GM19239 (cell line): Measurements from ENCODE around the gene PPAT.
"Not testable (repeated sequence)": the region's sequence is repeated elsewhere in the genome, so short reads cannot be mapped to it uniquely, and the experiment has no call there.

Experiments used
- DNase-seq: peaks from one replicate; pipeline ENCODE4 v3.0.0; 2011; ENCODE audit warnings: low spot score; ENCODE audit not compliant: insufficient read length
- FAIRE-seq: peaks from 2 replicates; lab custom pipeline; 2011; peaks lifted over from hg19 to GRCh38; lab: Jason Lieb, UNC

Gene PPAT

DNA sequence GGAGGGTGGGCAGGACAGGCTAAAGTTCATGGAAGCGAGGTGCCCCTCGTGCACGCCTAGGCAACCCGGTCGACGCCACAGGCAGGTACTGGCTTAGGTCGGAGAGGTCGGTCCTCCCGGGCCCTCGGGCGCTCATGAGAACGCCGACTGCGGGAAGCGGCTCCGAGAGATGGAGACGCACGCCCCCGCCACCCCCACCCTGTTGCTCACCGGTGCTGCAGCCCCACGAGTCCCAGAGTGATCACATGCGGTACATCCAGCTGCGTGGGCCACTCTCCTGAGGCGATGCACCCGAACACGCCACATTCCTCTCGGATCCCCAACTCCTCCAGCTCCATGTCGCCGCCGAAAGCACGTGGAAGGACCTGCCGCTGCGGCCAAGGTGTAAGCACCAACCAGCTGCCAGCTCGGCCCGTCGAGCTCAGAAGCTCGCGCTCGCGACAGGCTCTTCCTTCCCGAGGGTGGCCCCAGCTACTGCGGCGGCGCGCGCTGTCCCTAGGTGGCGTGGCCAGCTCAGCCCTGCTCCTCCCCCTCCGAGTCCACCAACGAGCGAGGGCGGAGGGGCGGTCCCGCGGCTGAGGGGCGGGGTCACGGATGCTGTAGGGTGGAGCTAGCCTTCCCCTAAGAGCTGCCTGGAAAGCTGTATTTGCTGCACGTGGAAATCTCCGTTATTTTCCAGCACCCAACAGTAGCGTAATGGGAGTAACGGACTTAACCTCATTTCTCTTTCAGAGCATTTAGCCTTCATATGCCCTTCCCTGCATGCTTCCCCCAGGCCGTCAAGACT is at the start of gene PPAT:
TSS of gene PPAT (minus strand) at position 476 of the 787 bp plus-strand sequence. CDS start at position 338, 138 bp downstream.
- FAIRE-seq (peak; percentile 98), DNase-seq (peak; percentile 63)

DNA sequence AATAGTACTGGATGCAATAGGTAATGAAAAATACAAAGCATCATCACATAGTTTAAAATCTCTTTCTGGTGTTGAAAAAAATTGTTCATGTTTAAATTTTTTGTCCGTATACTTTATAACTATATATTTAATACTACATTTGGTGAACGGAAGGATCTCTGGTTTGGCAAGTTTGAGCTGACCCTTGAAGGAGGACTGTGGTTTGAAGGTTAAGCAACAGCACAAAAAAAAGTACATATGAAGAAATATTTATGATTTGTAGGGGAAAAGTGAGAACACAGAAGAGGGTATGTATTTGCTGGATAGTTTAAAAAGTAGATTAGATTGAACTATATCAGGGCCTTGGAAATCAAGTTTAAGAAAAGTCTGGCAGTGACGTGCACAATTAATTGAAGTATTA is 45.3 kb upstream of the PPAT start:
- no peak for DNase-seq
- no peak for FAIRE-seq

DNA sequence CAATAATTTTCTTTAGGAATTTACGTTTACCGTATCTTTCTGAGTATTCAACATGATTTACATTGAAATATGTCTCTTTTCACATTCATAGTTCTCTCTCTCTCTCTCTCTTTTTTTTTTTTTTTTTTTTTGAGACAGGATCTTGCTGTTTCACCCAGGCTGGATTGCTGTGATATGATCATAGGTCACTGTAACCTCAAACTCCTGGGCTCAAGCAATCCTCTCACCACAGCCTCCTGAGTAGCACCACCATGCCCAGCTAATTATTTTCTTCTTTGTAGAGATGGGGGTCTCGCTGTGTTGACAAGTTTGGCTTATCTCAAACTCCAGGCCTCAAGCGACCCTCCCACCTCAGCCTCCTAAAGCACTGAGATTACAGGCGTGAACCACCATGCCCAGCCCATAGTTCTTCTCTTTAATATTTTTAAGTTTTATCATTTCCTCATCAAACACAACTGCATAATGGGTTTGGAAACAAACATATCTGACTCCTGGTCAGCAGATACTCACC is 41.8 kb upstream of the PPAT start:
- no peak for DNase-seq
- FAIRE-seq, result no peak

DNA sequence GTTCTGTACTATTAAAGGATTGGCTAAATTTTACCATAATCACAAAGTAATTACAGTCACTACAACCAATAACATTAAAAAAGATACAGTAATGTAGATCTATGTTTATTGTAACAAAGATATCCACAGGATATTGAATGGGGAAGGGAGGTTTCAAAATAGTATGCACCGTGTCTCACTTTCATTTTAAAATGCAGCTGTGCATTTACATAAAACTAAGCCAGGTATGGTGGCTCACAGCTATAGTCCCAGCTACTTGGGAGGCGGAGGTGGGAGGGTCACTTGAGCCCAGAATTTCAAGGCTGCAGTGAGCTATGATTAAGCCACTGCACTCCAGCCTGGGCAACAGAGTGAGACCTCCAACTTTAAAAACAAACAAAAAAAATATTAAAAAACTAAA is 40.5 kb upstream of the PPAT start:
- DNase-seq (no peak), FAIRE-seq (peak; percentile 89)

DNA sequence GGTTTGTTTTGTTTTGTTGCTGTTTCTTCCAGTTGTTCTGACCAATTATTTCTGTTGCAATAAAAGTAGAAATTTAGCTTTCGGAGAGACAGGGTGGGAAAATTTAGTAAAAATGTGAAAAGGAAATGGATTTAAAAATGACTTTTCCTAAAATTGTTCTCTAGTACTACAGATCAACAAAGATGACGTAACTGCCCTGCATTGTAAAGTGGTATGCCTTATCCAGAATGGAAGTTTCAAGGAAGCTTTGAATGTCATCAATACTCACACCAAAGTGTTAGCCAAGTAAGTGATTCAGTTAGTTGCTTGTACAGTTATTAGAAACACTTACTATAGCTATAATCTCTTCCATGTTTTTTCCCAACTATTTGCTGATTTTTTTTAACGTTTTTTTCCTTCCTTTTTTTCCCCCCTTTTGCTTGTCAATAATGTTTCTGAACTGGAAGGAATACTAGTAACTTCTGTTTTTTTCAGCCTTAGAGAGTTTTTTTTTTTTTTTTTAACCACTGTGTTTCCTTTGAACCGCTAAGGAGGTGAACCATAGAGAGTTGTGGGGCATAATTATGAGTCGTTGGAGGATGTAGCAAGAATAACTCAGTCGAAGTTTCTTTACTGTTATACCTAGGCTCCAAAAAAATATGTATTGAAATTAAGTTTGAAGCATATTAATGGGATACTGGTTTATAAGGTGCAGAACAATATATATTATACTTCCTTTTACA is 34.2 kb upstream of the PPAT start:
- FAIRE-seq (peak; percentile 35), DNase-seq (no peak)

DNA sequence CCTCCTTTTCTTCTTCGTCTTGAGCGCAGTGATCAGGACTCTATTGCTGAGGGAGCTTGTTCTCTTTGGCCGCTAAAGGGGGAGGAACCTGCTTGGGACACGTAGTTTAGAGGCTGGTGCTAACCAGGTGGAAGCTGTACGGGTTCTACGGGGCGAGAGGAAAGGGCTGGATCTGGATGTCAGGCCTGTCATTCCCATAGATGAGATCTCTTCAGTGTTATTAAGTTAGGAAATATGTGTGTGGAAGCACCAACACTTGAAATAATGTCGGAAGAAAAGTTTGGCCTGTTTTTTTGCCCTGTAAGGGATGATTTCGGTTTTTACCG is 32.6 kb upstream of the PPAT start:
- FAIRE-seq (peak; percentile 21), DNase-seq (peak; percentile 30)

DNA sequence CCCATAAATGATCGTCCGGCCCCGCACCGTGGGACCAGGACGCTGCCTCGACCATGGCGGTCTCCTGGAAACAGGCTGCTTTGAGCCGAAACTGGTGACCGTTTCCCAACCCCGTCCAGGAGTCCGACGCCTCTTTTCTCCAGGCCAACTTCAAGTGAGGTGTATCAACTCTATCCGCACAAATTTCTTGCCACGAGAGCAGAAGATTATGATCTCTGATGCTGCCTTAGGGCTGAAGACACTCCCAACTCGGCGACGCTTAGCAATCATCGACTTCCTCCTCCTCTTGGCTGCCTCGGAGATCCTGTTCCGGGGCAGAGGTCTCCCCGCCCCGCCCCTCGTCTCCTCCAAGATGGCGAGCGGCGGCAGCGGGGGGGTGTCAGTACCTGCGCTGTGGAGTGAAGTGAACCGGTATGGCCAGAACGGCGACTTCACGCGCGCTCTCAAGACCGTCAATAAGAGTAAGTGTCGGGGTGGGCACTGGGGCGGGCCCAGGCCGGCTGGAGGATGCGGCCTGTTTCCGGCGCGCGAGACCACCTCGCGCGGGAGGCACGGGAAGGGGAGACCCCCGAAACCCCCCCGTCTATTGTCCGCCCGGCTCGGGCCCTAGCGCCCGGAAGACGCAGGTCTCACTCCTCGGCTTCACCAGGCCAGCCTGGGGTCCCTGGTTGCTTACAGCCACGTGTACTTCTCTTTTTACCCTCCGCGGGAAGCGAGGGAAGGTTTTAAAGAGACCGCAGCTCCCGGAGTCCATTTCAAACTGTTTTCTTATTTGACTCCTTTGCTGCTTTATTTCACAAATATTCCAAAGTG is 32.1 kb upstream of the PPAT start, which contains the start of gene SRP72:
TSS of gene SRP72 (plus strand) at position 334 of the 813 bp plus-strand sequence. CDS start at position 353, 19 bp downstream.
- DNase-seq (peak; percentile 62), FAIRE-seq (peak; percentile 97)

DNA sequence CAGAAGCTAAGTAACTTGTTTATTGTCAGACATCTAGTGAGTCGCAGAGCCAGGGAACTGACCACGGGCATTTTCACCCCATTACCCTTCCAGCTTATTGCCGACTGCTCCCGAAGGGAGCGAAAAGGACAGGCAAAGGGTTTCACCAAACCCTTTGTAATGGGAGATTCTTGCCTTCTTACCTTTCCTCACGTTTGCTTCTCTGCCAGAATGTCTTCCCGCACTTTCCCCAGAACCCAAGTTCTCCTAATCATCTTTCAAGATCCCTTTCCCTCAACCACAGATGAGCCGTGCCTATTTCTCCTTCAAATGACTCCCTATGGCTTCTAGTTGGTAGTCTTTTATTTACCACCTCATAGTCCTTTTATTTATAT is 31.5 kb upstream of the PPAT start:
- DNase-seq (no peak), FAIRE-seq (no peak)

DNA sequence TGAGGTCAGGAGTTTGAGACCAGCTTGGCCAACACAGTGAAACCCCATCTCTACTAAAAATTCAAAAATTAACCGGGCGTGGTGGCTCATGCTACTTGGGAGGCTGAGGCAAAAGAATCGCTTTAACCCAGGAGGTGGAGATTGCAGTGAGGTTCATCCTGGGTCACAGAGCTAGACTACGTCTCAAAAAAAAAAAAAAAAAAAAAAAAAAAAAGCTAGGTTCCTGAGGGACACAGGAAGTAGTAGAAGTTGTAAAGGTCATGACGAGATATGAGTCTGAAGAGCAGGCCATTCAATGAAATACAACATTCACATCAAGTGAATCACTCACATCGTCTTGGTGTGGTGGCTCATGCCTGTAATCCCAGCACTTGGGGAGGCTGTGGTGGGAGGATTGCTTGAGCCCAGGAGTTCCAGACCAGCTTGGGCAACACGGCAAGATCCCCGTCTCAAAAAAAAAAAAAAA is 30.9 kb upstream of the PPAT start:
- not testable (repeated sequence) for DNase-seq
- peak; percentile 51 for FAIRE-seq

DNA sequence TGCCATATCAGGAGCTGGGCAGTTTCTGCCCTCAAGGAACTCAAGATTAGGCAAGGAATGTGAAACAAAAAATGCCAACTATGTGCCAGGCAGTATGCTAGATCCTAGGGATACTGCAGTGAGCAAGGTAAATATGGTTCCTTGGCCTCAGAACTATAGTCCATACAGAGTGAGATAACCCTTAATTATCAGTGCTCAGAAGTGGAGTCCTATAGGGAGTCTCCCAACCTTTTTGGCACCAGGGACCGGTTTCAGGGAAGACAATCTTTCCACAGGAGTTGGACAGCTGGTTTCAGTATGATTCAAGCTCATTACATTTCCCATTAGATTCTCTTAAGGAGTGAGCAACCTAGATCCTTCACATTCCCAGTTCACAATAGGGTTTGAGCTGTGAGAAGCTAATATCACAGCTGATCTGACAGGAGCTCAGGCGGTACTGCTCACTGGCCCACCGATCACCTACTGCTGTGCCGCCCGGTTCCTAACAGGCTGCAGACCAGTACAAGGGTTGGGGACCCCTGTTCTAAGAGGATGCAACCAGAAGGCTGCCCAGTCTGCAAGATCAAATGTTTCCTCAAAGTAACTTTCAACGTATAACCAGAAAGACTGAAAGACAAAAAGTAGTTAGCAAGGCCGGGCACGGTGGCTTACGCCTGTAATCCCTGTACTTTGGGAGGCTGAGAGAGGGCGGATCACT is 30.3 kb upstream of the PPAT start:
- no peak for DNase-seq

DNA sequence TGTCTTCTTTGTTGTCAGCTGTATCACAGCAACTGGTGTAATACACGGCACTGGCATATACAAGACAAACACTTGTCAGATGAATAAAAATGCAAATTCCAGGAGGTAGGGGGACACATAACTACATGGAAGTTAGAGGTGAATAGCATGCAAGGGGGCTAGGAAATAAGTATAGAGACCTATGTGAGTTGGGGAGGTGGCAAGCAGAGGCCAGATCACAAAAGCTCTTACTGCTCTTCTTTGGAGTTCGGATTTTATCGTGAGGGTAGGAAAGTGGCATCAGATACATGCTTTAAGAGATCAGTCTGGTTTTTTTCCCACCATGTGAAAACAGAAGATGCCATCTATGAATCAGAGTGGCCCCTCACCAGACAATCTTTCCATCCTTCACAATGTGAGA is 29.2 kb upstream of the PPAT start:
- no peak for DNase-seq
- FAIRE-seq, result no peak

More for the DNA sequence above, 30.3 kb upstream of the PPAT start:
- FAIRE-seq, result no peak

DNA sequence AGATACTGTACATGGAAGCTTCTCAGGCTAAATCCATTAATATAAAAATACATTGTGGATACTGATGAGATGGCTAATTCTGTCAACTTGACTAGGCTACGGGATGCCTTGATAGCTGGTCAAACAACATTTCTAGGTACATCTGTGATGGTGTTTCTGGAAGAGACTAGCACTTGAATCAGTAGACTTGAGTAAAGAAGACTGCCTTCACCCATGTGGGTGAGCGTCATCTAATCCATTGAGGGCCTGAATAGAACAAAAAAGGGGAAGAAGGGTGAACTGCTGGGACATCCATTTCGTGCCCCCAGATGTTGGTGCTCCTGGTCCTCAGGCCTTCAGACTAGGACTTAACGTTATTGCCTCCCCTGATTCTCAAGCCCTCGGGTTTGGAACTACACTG is 28.3 kb upstream of the PPAT start:
- no peak for FAIRE-seq
- no peak for DNase-seq

DNA sequence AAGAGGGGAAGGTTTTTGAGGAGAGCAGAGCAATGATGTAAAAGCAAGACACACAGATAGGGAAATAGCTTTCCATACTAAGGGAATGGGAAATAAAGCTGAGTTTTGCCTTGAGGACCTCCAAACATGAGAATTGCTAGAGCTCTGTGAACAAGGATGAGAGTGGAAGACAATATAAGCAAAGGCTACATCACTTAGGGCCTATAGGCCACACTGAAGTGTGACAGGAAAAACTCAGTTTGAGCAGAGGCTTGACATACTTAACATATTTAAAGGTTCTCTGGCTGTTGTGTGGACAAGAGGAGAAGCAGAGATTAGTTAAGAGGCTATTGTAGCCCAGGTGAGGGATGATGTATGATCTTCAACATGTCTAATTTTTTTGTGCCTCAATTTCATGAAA is 26.7 kb upstream of the PPAT start:
- FAIRE-seq, result no peak
- no peak for DNase-seq

DNA sequence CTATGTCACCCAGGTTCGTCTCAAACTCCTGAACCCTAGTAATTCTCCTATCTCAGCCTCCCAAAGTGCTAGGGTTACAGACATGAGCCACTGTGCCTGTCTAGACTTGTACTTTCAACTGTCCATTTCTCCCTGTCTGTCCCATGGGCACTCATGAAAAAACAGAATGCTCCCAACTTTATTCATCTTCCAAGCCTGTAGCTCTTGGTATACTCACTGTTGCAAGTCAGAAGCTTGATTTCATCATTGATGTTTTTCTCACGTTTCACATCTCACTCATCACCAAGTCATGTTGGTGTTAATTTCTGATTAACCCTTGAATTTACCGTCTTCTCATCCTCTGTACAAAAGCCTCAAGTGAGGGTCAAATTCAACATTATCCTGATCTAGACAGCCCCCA is 24.7 kb upstream of the PPAT start:
- FAIRE-seq, result peak; percentile 62
- DNase-seq, result no peak

DNA sequence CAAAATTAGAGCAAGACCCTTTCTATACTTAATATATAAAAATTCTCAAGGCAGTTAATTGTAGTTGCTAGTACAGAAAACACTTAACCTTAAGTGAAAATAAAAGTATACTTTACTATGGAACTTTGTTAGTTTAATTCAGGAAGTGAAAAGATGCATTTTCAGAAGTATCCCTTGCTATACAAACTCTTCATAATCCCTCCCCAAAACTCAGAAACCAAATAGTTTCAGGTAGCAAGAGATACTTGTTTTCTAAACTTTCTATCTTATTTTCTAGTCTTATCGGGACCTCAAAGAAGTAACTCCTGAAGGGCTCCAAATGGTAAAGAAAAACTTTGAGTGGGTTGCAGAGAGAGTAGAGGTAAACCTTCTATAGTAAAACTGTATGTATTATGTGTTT is 14.9 kb upstream of the PPAT start:
- FAIRE-seq (no peak), DNase-seq (no peak)

DNA sequence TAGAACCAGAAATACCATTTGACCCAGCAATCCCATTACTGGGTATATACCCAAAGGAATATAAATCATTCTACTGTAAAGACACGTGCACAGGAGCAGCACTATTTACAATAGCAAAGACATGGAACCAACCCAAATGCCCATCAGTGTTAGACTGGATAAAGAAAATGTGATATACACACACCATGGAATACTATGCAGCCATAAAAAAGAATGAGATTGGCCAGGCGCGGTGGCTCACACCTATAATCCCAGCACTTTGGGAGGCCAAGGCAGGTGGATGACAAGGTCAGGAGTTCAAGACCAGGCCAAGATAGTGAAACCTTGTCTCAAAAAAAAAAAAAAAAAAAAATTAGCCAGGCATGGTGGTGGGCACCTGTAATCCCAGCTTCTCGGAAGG is 14.1 kb upstream of the PPAT start:
- FAIRE-seq, DNase-seq: not testable (repeated sequence)

DNA sequence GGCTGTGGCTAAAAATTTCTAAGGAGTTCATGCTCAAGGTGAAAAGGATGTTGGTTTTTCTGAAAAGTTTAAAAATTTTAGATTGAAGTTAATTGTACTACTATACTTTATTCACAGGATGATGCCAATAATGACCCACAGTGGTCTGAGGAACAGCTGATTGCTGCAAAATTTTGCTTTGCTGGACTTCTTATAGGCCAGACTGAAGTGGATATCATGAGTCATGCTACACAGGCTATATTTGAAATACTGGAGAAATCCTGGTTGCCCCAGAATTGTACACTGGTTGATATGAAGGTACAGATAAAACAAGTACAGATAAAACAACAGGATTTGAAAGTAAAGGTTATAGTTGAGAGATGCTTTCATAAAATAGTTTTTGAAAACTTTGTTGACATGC is 12.9 kb upstream of the PPAT start:
- no peak for DNase-seq
- FAIRE-seq, result peak; percentile 33

DNA sequence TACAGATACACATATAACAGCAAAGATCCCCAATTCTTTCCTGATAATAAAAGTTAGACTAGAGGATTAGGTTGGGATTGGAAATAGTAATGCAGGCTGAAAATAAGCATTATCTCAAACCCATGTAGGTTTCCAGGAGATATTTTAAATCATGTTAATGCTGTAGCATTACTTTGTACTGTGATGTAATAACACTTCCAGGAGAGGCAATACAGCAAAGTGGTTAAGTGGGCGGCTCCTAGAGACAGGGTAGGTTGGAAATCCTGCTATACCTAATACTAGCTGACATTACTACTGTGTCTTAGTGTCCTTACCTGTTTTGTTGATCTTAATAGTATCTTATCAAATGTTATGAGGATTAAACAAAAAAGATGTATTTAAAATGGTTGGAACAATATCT is 10.3 kb upstream of the PPAT start:
- FAIRE-seq (peak; percentile 68), DNase-seq (no peak)

DNA sequence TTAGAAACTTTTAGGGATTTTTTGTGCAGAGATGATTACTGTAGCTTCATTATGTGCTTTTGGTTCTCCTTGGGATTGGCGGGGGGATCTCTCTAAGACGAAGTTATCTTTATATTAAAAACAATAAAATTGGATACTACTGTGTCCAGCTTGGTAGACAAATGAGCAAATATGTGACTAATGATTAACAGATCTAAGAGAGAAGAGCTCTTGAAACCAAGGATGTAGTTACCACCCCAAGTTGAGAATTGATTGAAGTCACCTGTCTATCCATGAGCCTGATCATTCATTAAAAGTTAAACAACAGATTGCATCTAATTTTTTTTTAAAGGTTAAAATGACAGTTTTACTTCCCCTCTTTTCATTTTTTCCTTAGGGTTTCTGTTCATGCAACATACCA is 9.3 kb upstream of the PPAT start:
- FAIRE-seq (no peak), DNase-seq (no peak)

DNA sequence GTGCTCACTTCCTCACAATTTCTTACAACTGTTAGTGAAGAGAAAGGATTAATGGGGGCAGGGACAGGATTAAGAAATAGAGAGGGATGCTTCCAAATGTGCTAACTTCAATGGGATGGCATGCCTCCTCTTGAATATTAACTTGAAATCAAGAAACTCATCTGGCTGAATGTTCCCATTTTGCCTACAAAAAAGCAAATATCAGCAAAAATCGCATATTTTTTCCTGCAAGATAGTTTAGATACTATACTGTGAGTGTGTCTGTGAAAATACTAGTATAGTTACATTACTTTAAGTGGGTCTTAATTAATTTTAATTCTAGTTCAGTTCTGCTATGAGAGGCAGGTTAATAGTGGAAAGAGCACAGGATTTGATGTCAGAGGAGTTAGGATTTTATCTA is 5.6 kb upstream of the PPAT start:
- FAIRE-seq (no peak), DNase-seq (no peak)
